ENCODE measurements around the gene ACSL5. TPM values are rescaled to one million over a fixed set of nuclear protein-coding genes. Genes with fewer than 3 reads are reported as not detected.

Gene ACSL5
- total and polyA plus RNA-seq, 3 donors from 2014 or later = 10.1 to 20.1 (median 11.4) TPM

- H3K4me1 ChIP-seq = no peaks in the 10 kb centered on the region
- intact Hi-C loops (cut with DNase I; ENCODE audit: low total_unique reads) = no loop called here
- no peak overlapping the region for H3K27ac ChIP-seq
- no peaks in the 10 kb centered on the region for H3K36me3 ChIP-seq (ENCODE audit: low read depth, missing control alignments)
- H3K9me3 ChIP-seq = no peaks in the 10 kb centered on the region
- TF ChIP-seq CTCF (IDR thresholded peaks at IDR 0.05) (no peak), POLR2A (IDR thresholded peaks at IDR 0.05) (no peak)
- H3K27me3 ChIP-seq = no peaks in the 10 kb centered on the region
- 92 to 95% methylated on average over 3 of the region's 3 CpGs for WGBS, 2 donors
- DNase-seq = no peak
- no peak overlapping the region for H3K4me3 ChIP-seq
These were observed 91.5 kb downstream of the ACSL5 start for GRCh38 chr10:112465299-112465883.

- no peaks in the 10 kb centered on the region for H3K9me3 ChIP-seq
- 90 to 91% methylated on average over 3 of the region's 3 CpGs for WGBS, 2 donors
- no peak overlapping the region for H3K4me3 ChIP-seq
- intact Hi-C loops (cut with DNase I; ENCODE audit: low total_unique reads) = no loop called here
- TF ChIP-seq CTCF (IDR thresholded peaks at IDR 0.05) = no peak
- TF ChIP-seq POLR2A (IDR thresholded peaks at IDR 0.05) = no peak
- no peak overlapping the region for H3K27ac ChIP-seq
- no peaks in the 10 kb centered on the region for H3K27me3 ChIP-seq
- H3K36me3 ChIP-seq (ENCODE audit: low read depth, missing control alignments) = no peaks in the 10 kb centered on the region
- no peak for DNase-seq
- H3K4me1 ChIP-seq = peaks cover 6% of the 10 kb centered on the region
These were observed 92.9 kb downstream of the ACSL5 start for GRCh38 chr10:112466802-112467201.

GRCh38 chr10:112467541-112468075, 93.7 kb downstream of the ACSL5 start:
- peaks cover 9% of the 10 kb centered on the region for H3K4me1 ChIP-seq
- no peak for DNase-seq
- H3K9me3 ChIP-seq = no peaks in the 10 kb centered on the region
- H3K4me3 ChIP-seq = no peak overlapping the region
- TF ChIP-seq CTCF (IDR thresholded peaks at IDR 0.05) (no peak), POLR2A (IDR thresholded peaks at IDR 0.05) (no peak)
- WGBS, 2 donors = 87 to 100% methylated on average over 1 of the region's 1 CpG
- H3K36me3 ChIP-seq (ENCODE audit: low read depth, missing control alignments) = no peaks in the 10 kb centered on the region
- intact Hi-C loops (cut with DNase I; ENCODE audit: low total_unique reads) = no loop called here
- H3K27ac ChIP-seq = no peak overlapping the region
- no peaks in the 10 kb centered on the region for H3K27me3 ChIP-seq

GRCh38 chr10:112471878-112472487, 98.1 kb downstream of the ACSL5 start:
- Histone ChIP-seq H3K4me1 (peaks cover 9% of the 10 kb centered on the region), H3K36me3 (ENCODE audit: low read depth, missing control alignments) (no peaks in the 10 kb centered on the region), H3K27me3 (no peaks in the 10 kb centered on the region), H3K9me3 (no peaks in the 10 kb centered on the region), H3K27ac (no peak overlapping the region), H3K4me3 (no peak overlapping the region)
- no peak for DNase-seq
- 40 to 53% methylated on average over 4 of the region's 4 CpGs for WGBS, 2 donors
- intact Hi-C loops (cut with DNase I; ENCODE audit: low total_unique reads) = no loop called here
- peak; percentile 40 to 64 (median 59) for TF ChIP-seq CTCF (IDR thresholded peaks at IDR 0.05)
- TF ChIP-seq POLR2A (IDR thresholded peaks at IDR 0.05) = no peak

All from testis (tissue), 3 donors.